ENCODE data around the gene WWOX.

GRCh38 chr16:78290872-78291591 is 191.6 kb downstream of the WWOX start:
- TF ChIP-seq POLR2AphosphoS5 (IDR thresholded peaks at IDR 0.05) (no peak), CTCF (IDR thresholded peaks at IDR 0.05) (no peak)
